A549 (cell line): ENCODE measurements around the gene TUBB3. TPM values are rescaled to one million over a fixed set of nuclear protein-coding genes. Genes with fewer than 3 reads are reported as not detected.

ENCODE experiments used
- ATAC-seq, 2 experiments: fragments of 200-7000 bp in 1 of 2; fragments of >200 bp in 1 of 2; cut with Nextera tagmentation in 1 of 2; cut with Tn5 transposase in 1 of 2; 3 replicates each; pipeline versions ENCODE4 v1.8.0 to v1.9.1; 2018 to 2020; ENCODE audit warnings: mild to moderate bottlenecking in 1 of 2, moderate library complexity in 1 of 2
- CTCF ChIA-PET: fragments of 300-600 bp; sonication (Branson Sonifier 250); formaldehyde crosslinking; extraction: SDS; loops from one replicate; lab custom pipeline; 2021; ENCODE audit warnings: antibody characterized with exemption, inconsistent platforms; lab: Yijun Ruan, JAX
- POLR2A ChIA-PET: fragments of 350-600 bp; formaldehyde crosslinking; extraction: SDS; loops from one replicate; lab custom pipeline; 2021; ENCODE audit warnings: antibody characterized with exemption, inconsistent platforms; lab: Yijun Ruan, JAX
- DNase-seq, 2 experiments: peaks; one replicate each; pipeline versions ENCODE4 v3.0.0 to v3.0.0-alpha.2; 2011 to 2016; ENCODE audit warnings: low read depth in 1 of 2, low spot score in 1 of 2
- FAIRE-seq: peaks from 2 replicates; lab custom pipeline; 2011; peaks lifted over from hg19 to GRCh38; lab: Jason Lieb, UNC
- H3K27ac ChIP-seq, 2 experiments: fragments of >200 bp; sonication (Bioruptor Twin); formaldehyde crosslinking; 3 replicates each; pipeline ENCODE4 v1.5.1; 2016 to 2017
- H3K4me1 ChIP-seq: fragments of >200 bp; sonication (Bioruptor Twin); formaldehyde crosslinking; 3 replicates; pipeline ENCODE4 v1.6.1; 2016
- H3K4me2 ChIP-seq: fragments of >200 bp; sonication (Bioruptor Twin); formaldehyde crosslinking; 3 replicates; pipeline ENCODE4 v1.6.1; 2016
- H3K4me3 ChIP-seq: fragments of >200 bp; sonication (Bioruptor Twin); formaldehyde crosslinking; 3 replicates; pipeline ENCODE4 v1.5.1; 2016
- H3K9me3 ChIP-seq: fragments of >200 bp; sonication (Bioruptor Twin); formaldehyde crosslinking; 3 replicates; pipeline ENCODE4 v1.6.1; 2016
- CBX2 ChIP-seq: fragments of 200-600 bp; sonication (generic); IDR thresholded peaks from 2 replicates; pipeline ENCODE4 v1.6.1; 2016; ENCODE audit warnings: low read depth, mild to moderate bottlenecking, borderline replicate concordance
- CHD2 ChIP-seq: fragments of 150-350 bp; IDR thresholded peaks from 2 replicates; pipeline ENCODE4 v1.6.1; 2014; ENCODE audit warnings: low read length; ENCODE audit not compliant: partially characterized antibody
- CHD4 ChIP-seq: fragments of 200-600 bp; sonication (generic); IDR thresholded peaks from 2 replicates; pipeline ENCODE4 v1.6.1; 2016; ENCODE audit warnings: antibody characterized with exemption, mild to moderate bottlenecking, borderline replicate concordance
- ELK1 ChIP-seq: fragments of 150-350 bp; IDR thresholded peaks from 2 replicates; pipeline ENCODE4 v1.6.1; 2014; ENCODE audit warnings: low read depth, mild to moderate bottlenecking, low read length
- EP300 ChIP-seq, 2 experiments: fragments of >200 bp; sonication (Bioruptor Twin); formaldehyde crosslinking; IDR thresholded peaks; 2 replicates in 1 of 2; 3 replicates in 1 of 2; pipeline ENCODE4 v1.6.1; 2016 to 2017
- HDAC2 ChIP-seq: fragments of 200-600 bp; sonication (generic); IDR thresholded peaks from 2 replicates; pipeline ENCODE4 v1.6.1; 2016
- HES2 ChIP-seq: fragments of >200 bp; sonication (Bioruptor Twin); formaldehyde crosslinking; IDR thresholded peaks from 2 replicates; pipeline ENCODE4 v1.6.1; 2016
- HOXA7 ChIP-seq: fragments of 250-450 bp; sonication (Bioruptor Pico); IDR thresholded peaks from 2 replicates; pipeline ENCODE4 v1.5.0; 2020; ENCODE audit warnings: mild to moderate bottlenecking, moderate library complexity
- HOXB5 ChIP-seq: fragments of 250-450 bp; sonication (Bioruptor Pico); IDR thresholded peaks from 2 replicates; pipeline ENCODE4 v1.5.0; 2020; ENCODE audit warnings: mild to moderate bottlenecking, moderate library complexity
- JUN ChIP-seq, 2 experiments: fragments of >200 bp; sonication (Bioruptor Twin); formaldehyde crosslinking; IDR thresholded peaks; 2 replicates in 1 of 2; 3 replicates in 1 of 2; pipeline ENCODE4 v1.6.1; 2016 to 2017
- KDM1A ChIP-seq: fragments of 200-600 bp; sonication (generic); IDR thresholded peaks from 2 replicates; pipeline ENCODE4 v1.6.1; 2016; ENCODE audit warnings: low read depth, mild to moderate bottlenecking
- KDM5A ChIP-seq: fragments of 200-600 bp; sonication (generic); IDR thresholded peaks from 2 replicates; pipeline ENCODE4 v1.6.1; 2016; ENCODE audit warnings: antibody characterized with exemption, mild to moderate bottlenecking
- MAFK ChIP-seq: fragments of 450-650 bp; IDR thresholded peaks from 2 replicates; pipeline ENCODE4 v1.6.1; 2014; ENCODE audit not compliant: partially characterized antibody
- PBX3 ChIP-seq: IDR thresholded peaks from 2 replicates; pipeline ENCODE4 v1.6.1; 2012
- RARB ChIP-seq: fragments of 250-450 bp; sonication (Bioruptor Pico); IDR thresholded peaks from 2 replicates; pipeline ENCODE4 v1.8.0; 2021; ENCODE audit warnings: mild to moderate bottlenecking, moderate library complexity
- RCOR1 ChIP-seq: fragments of 150-350 bp; IDR thresholded peaks from 2 replicates; pipeline ENCODE4 v1.6.1; 2014; ENCODE audit warnings: antibody characterized with exemption, low read length, low read depth
- REST ChIP-seq: fragments of 200-600 bp; sonication (generic); IDR thresholded peaks from 2 replicates; pipeline ENCODE4 v1.6.1; 2016; ENCODE audit warnings: antibody characterized with exemption, mild to moderate bottlenecking, moderate library complexity
- RNF2 ChIP-seq: fragments of 200-600 bp; sonication (generic); IDR thresholded peaks from 2 replicates; pipeline ENCODE4 v1.6.1; 2016; ENCODE audit warnings: low read depth, mild to moderate bottlenecking, antibody characterized with exemption, moderate library complexity, borderline replicate concordance
- SMC3 ChIP-seq: fragments of >200 bp; sonication (Bioruptor Twin); formaldehyde crosslinking; IDR thresholded peaks from 3 replicates; pipeline ENCODE4 v1.6.1; 2018; ENCODE audit warnings: inconsistent platforms
- TFCP2L1 ChIP-seq: fragments of 250-450 bp; sonication (Bioruptor Pico); IDR thresholded peaks from 2 replicates; pipeline ENCODE4 v1.5.0; 2021; ENCODE audit warnings: mild to moderate bottlenecking
- ZFP36 ChIP-seq: fragments of 450-650 bp; IDR thresholded peaks from 2 replicates; pipeline ENCODE4 v1.6.1; 2014; ENCODE audit warnings: borderline replicate concordance; ENCODE audit not compliant: partially characterized antibody
- WGBS: methylation state at CpG from one replicate; pipeline ENCODE4 v1.1.6; 2017; ENCODE audit errors: missing lambda C conversion rate; 5-methylcytosine and 5-hydroxymethylcytosine counted together
- polyA plus RNA-seq, 4 experiments: library from polyadenylated mRNA; depleted of rRNA in 3 of 4; stranded (reverse); fragments of >200 nt; fragmentation: RNase III in 1 of 4; extraction: RNeasy Plus Mini Kit Qiagen cat#74134 plus additional on column Dnase treatment in 1 of 4; gene quantifications; 2 replicates in 3 of 4; 3 replicates in 1 of 4; pipeline ENCODE4 v1.2.3, GENCODE V29; 2011 to 2017

The TUBB3 gene
- polyA plus RNA-seq, 2 of the 4 experiments (the other 2 are of a cell fraction) = 48.9 to 163 TPM

- WGBS = 96% methylated on average over 23 of the region's 23 CpGs
- POLR2A ChIA-PET = no interaction called here
- TF ChIP-seq CHD2 = no peak
- TF ChIP-seq, all 56 proteins: peak for 0
- Histone ChIP-seq H3K4me3 (no peak overlapping the region), H3K4me2 (no peak overlapping the region), H3K9me3 (no peaks in the 10 kb centered on the region), H3K4me1 (no peaks in the 10 kb centered on the region), H3K27ac (no peak overlapping the region)
- CTCF ChIA-PET = no interaction called here
- no peak for ATAC-seq
- no peak for DNase-seq
- no peak for FAIRE-seq
Observed at GRCh38 chr16:89961920-89962319, 38.8 kb downstream of the TUBB3 start.

GRCh38 chr16:89962754-89963498 is 39.8 kb downstream of the TUBB3 start:
- H3K4me1 ChIP-seq = no peaks in the 10 kb centered on the region
- ChIA-PET CTCF (interaction anchor here (0.6 kb wide), 2 partner anchors 15 to 67 kb away, joined by 3 read pairs; partner anchors contain the start of gene DEF8), POLR2A (no interaction called here)
- H3K4me2 ChIP-seq = no peak overlapping the region
- no peak overlapping the region for H3K4me3 ChIP-seq
- H3K27ac ChIP-seq = no peak overlapping the region
- ATAC-seq (no peak), DNase-seq (no peak), FAIRE-seq (no peak)
- H3K9me3 ChIP-seq = no peaks in the 10 kb centered on the region
- WGBS = 86% methylated on average over 26 of the region's 26 CpGs
- TF ChIP-seq KDM5A (no peak), MAFK (no peak), ELK1 (no peak), JUN (IDR thresholded peaks at IDR 0.05) (no peak), HOXB5 (CRISPR knock-in tag) (no peak), TFCP2L1 (no peak), HES2 (no peak), PBX3 (no peak), KDM1A (no peak), ZFP36 (no peak), RARB (CRISPR knock-in tag) (no peak), CHD4 (no peak), HOXA7 (no peak), SMC3 (no peak), CBX2 (no peak), HDAC2 (no peak), EP300 (IDR thresholded peaks at IDR 0.05) (no peak)

- FAIRE-seq = no peak
- no peaks in the 10 kb centered on the region for H3K9me3 ChIP-seq
- DNase-seq = no peak
- 96% methylated on average over 16 of the region's 25 CpGs for WGBS
- H3K27ac ChIP-seq = no peak overlapping the region
- H3K4me1 ChIP-seq = no peaks in the 10 kb centered on the region
- ATAC-seq = no peak; a peak in 1 of 6 replicates
- no peak overlapping the region for H3K4me2 ChIP-seq
- POLR2A ChIA-PET = no interaction called here
- TF ChIP-seq RNF2 (no peak), RCOR1 (no peak), CHD4 (no peak), RARB (CRISPR knock-in tag) (no peak), MAFK (no peak), REST (no peak)
- TF ChIP-seq, all 56 proteins: peak for 0
- CTCF ChIA-PET = interaction anchor here (1.1 to 1.7 kb wide), 5 partner anchors 10 to 41 kb away, joined by 3 to 6 read pairs (median 4); no protein-coding TSS in a partner anchor
- H3K4me3 ChIP-seq = no peak overlapping the region
Observed at GRCh38 chr16:89964201-89964600, 41.1 kb downstream of the TUBB3 start.
